Stimulated activated CD4-positive, alpha-beta T cell treated with anti-CD3 and anti-CD28 coated beads, Interleukin-12 subunit alpha, Interleukin-12 subunit beta, amount 100 ng/mL, for 4 hours (primary cell): ENCODE data around the gene RRBP1.

Source experiments
- DNase-seq: peaks from one replicate; pipeline ENCODE4 v3.0.0-alpha.2; 2020

Gene RRBP1

GRCh38 chr20:17633221-17633849, 48.7 kb downstream of the RRBP1 start:
- no peak for DNase-seq

GRCh38 chr20:17631576-17632319, 50.3 kb downstream of the RRBP1 start:
- no peak for DNase-seq

- DNase-seq = no peak
Measured at GRCh38 chr20:17630806-17631195, 51.2 kb downstream of the RRBP1 start.

- no peak for DNase-seq
Measured at GRCh38 chr20:17630151-17630805, 51.8 kb downstream of the RRBP1 start.

- no peak for DNase-seq
Measured at GRCh38 chr20:17629678-17630089, 52.4 kb downstream of the RRBP1 start.

- DNase-seq = no peak
Measured at GRCh38 chr20:17629025-17629424, 53.0 kb downstream of the RRBP1 start.

- no peak for DNase-seq
Measured at GRCh38 chr20:17628101-17628841, 53.8 kb downstream of the RRBP1 start.

GRCh38 chr20:17627101-17627955, 54.7 kb downstream of the RRBP1 start:
- no peak for DNase-seq

GRCh38 chr20:17626217-17627007, 55.6 kb downstream of the RRBP1 start:
- no peak for DNase-seq

- DNase-seq = no peak
Measured at GRCh38 chr20:17625246-17626051, 56.6 kb downstream of the RRBP1 start.

GRCh38 chr20:17624551-17625245, 57.3 kb downstream of the RRBP1 start:
- no peak for DNase-seq

- DNase-seq = no peak
Measured at GRCh38 chr20:17624070-17624469, 58.0 kb downstream of the RRBP1 start.

GRCh38 chr20:17622851-17623508, 59.1 kb downstream of the RRBP1 start:
- no peak for DNase-seq

GRCh38 chr20:17622086-17622850, 59.8 kb downstream of the RRBP1 start:
- no peak for DNase-seq

- no peak for DNase-seq
Measured at GRCh38 chr20:17621229-17621968, 60.6 kb downstream of the RRBP1 start.

- no peak for DNase-seq
Measured at GRCh38 chr20:17620371-17621228, 61.4 kb downstream of the RRBP1 start.
